ENCODE measurements around the gene GAA. TPM values are rescaled to one million over a fixed set of nuclear protein-coding genes. Genes with fewer than 3 reads are reported as not detected.

Gene GAA
- total RNA-seq, 2 donors from 2014 or later: 15.0 to 33.0 TPM

DNA sequence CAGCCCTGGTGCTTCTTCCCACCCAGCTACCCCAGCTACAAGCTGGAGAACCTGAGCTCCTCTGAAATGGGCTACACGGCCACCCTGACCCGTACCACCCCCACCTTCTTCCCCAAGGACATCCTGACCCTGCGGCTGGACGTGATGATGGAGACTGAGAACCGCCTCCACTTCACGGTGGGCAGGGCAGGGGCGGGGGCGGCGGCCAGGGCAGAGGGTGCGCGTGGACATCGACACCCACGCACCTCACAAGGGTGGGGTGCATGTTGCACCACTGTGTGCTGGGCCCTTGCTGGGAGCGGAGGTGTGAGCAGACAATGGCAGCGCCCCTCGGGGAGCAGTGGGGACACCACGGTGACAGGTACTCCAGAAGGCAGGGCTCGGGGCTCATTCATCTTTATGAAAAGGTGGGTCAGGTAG lies 3.6 kb downstream of the GAA start:
- H3K36me3 Mint-ChIP-seq (ENCODE audit: low read depth): no peaks in the 10 kb centered on the region

DNA sequence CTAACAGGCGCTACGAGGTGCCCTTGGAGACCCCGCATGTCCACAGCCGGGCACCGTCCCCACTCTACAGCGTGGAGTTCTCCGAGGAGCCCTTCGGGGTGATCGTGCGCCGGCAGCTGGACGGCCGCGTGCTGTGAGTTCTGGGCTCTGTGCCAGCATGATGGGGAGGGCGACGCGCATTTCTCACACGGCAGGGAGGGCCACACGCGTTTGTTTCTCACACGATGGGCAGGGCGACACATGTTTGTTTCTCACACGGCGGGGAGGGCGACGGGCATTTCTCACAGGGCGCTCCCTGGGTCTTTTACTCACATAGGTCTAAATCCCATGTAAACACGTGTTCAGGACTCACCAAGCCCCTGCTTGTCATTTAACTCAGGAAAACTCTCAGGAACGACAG lies 4.4 kb downstream of the GAA start:
- no peak for ATAC-seq (replicated peaks)
- no peaks in the 10 kb centered on the region for H3K27me3 Mint-ChIP-seq
- H3K36me3 Mint-ChIP-seq (ENCODE audit: low read depth): no peaks in the 10 kb centered on the region
- H3K4me1 Mint-ChIP-seq: peaks cover 11% of the 10 kb centered on the region
- no peaks in the 10 kb centered on the region for H3K9me3 Mint-ChIP-seq
- H3K4me3 Mint-ChIP-seq: no peak overlapping the region
- H3K27ac Mint-ChIP-seq: no peak overlapping the region

More for the DNA sequence above, 3.6 kb downstream of the GAA start:
- ATAC-seq (replicated peaks): no peak
- Mint-ChIP-seq H3K27me3 (no peaks in the 10 kb centered on the region), H3K4me1 (peaks cover 19% of the 10 kb centered on the region), H3K4me3 (no peak overlapping the region), H3K27ac (no peak overlapping the region), H3K9me3 (no peaks in the 10 kb centered on the region)

DNA sequence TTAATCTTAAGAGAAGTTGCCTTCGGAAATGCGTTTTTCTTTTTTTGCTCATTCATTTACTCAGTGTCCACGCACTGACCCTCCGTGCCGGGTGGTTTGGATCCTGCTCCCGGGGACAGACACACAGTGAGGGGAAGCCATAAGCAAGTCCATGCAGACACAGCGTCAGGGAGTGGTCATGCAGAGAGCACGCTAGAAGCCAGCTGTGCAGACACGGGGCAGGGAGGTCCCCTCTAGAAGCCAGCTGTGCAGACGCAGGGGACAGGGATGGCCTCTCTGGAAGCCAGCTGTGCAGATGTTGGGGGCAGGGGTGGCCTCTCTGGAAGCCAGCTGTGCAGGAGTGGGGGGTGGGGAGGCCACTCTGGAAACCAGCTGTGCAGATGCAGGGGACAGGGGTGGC lies 4.8 kb downstream of the GAA start:
- Mint-ChIP-seq H3K27ac (no peak overlapping the region), H3K36me3 (ENCODE audit: low read depth) (no peaks in the 10 kb centered on the region), H3K9me3 (no peaks in the 10 kb centered on the region), H3K4me1 (peaks cover 9% of the 10 kb centered on the region), H3K27me3 (no peaks in the 10 kb centered on the region), H3K4me3 (no peak overlapping the region)
- ATAC-seq (replicated peaks): no peak

DNA sequence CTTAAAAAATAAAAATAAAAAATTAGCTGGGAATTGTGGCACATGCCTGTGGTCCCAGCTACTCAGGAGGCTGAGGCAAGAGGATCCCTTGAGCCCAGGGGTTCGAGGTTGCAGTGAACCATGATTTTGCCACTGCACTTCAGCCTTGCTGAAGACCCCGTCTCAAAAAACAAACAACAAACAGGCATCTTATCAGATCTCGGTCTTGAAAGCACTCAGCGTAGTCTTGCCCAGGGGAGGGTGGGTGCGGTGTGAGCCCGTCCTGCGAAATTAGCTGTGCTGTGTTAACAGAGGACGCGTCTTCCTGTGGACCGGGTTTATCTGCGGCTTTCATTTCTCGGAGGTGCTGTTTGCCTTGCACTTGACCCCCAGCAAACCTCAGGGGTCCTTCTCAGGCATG lies 5.4 kb downstream of the GAA start:
- Mint-ChIP-seq H3K4me3 (no peak overlapping the region), H3K36me3 (ENCODE audit: low read depth) (no peaks in the 10 kb centered on the region), H3K4me1 (peaks cover 9% of the 10 kb centered on the region), H3K9me3 (no peaks in the 10 kb centered on the region), H3K27me3 (no peaks in the 10 kb centered on the region), H3K27ac (no peak overlapping the region)
- no peak for ATAC-seq (replicated peaks)

DNA sequence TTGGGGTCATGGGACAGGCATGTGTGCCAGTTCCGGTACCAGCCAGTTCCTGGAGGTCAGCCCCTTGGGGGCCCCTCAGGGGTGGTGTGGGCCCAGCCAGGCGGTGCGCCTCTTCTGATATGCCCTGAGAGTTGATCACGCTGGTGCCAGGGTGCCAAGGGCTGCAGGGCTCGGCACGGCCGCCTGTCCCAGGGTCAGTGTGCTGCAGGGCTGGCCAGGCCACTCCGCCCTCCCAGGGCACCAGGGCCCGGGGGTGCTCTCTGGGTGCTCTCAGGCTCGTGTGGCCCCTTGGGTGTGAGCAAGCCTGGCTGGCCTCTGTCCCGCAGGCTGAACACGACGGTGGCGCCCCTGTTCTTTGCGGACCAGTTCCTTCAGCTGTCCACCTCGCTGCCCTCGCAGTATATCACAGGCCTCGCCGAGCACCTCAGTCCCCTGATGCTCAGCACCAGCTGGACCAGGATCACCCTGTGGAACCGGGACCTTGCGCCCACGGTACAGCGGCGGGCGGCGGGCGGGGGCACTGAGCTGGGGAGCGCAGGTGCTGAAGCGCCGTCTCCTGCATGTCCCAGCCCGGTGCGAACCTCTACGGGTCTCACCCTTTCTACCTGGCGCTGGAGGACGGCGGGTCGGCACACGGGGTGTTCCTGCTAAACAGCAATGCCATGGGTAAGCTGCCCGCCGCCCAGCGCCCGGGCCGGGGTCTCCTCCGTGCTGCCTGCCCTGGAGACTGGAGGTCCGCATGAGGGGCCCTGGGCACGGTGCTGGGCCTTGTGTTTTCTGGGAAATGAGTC lies 6.0 kb downstream of the GAA start:
- Mint-ChIP-seq H3K27me3 (no peaks in the 10 kb centered on the region), H3K9me3 (no peaks in the 10 kb centered on the region), H3K36me3 (ENCODE audit: low read depth) (no peaks in the 10 kb centered on the region), H3K27ac (no peak overlapping the region), H3K4me3 (no peak overlapping the region), H3K4me1 (peaks cover 7% of the 10 kb centered on the region)
- no peak for ATAC-seq (replicated peaks)

DNA sequence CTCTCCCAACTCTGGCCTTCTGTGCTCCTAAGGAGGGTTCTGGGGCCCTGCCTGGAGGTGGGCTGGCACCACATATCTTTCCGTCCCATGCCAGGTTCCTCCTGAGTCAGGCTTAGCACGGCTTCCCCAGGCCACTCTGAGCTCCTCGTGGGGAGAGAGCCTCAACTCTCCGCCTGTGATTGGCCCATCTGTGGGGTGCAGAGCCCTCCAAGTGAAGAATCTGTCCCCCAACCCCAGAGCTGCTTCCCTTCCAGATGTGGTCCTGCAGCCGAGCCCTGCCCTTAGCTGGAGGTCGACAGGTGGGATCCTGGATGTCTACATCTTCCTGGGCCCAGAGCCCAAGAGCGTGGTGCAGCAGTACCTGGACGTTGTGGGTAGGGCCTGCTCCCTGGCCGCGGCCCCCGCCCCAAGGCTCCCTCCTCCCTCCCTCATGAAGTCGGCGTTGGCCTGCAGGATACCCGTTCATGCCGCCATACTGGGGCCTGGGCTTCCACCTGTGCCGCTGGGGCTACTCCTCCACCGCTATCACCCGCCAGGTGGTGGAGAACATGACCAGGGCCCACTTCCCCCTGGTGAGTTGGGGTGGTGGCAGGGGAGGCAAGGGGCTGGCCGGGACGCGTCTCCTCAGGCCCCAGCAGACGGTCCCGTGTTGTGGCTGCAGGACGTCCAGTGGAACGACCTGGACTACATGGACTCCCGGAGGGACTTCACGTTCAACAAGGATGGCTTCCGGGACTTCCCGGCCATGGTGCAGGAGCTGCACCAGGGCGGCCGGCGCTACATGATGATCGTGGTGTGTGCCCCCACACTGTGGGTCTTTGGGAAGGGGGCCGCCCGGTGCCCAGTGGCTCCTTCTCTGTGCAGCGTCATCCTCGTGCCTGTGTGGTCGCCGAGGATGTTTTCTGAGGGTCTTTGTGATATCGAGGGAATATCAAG lies 6.9 kb downstream of the GAA start:
- H3K27me3 Mint-ChIP-seq: no peaks in the 10 kb centered on the region
- H3K4me1 Mint-ChIP-seq: peaks cover 3% of the 10 kb centered on the region
- H3K4me3 Mint-ChIP-seq: no peak overlapping the region
- H3K9me3 Mint-ChIP-seq: no peaks in the 10 kb centered on the region
- no peaks in the 10 kb centered on the region for H3K36me3 Mint-ChIP-seq (ENCODE audit: low read depth)
- no peak overlapping the region for H3K27ac Mint-ChIP-seq
- no peak for ATAC-seq (replicated peaks)

DNA sequence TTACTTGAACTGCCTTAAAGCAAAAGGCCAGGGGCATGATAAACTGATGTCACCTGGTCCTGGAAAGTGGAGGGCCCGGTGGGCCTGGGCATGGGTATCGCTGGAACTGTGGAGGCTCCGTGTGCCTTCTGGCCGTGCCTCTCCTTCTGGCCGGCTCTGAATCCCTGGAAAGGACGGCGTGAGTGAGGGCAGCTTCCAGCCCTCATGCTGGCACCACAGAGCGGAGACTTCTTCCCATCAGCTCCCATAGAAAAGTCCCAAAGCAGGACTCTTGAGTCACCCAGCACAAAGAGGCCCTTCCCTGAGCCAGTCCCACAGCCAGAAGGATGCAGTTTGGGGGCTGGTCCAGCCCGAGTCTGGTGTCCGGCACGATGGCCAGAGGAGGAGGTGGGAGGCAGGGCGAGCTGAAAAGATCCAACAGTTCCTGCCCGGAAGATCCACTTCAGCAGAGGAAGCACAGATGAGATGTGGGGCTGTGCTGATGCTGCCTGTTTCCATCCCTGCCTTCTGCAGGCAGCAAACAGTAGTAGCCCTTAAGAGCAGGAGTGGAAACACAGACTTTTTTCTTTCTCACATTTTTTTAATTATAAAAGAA lies 7.8 kb downstream of the GAA start:
- no peak overlapping the region for H3K27ac Mint-ChIP-seq
- ATAC-seq (replicated peaks): no peak
- H3K4me1 Mint-ChIP-seq: no peaks in the 10 kb centered on the region
- no peaks in the 10 kb centered on the region for H3K36me3 Mint-ChIP-seq (ENCODE audit: low read depth)
- H3K27me3 Mint-ChIP-seq: no peaks in the 10 kb centered on the region
- no peaks in the 10 kb centered on the region for H3K9me3 Mint-ChIP-seq
- no peak overlapping the region for H3K4me3 Mint-ChIP-seq

DNA sequence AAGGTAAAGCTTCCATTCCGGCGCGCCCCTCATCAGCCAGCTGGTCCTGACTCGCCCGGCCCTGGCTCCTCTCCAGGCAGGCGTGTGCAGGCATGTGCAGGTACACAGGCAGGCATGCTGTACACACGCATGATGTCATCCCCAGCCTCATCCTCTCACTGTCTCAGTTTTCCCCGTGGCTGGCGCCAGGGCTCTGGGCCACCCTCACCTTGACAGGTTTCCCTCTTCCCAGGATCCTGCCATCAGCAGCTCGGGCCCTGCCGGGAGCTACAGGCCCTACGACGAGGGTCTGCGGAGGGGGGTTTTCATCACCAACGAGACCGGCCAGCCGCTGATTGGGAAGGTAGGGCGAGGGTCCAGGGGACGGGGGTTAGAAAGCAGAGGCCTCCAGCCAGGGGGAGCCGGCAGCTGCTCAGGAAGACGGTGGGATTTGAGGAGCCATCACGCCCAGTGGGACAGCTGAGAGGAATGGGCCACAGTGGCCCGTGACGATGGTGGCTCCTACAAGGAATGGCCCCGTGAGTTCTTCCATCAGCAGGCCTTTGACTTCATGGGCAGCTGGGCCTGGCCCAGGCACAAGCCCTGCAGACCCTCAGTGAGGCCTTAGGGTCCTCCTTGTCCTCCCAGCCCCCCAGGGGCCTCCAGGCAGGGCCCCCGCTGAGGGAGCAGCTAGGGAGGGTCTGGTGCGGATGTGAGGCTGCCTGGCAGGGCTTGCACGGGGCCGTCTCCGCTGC lies 8.5 kb downstream of the GAA start:
- no peak overlapping the region for H3K27ac Mint-ChIP-seq

DNA sequence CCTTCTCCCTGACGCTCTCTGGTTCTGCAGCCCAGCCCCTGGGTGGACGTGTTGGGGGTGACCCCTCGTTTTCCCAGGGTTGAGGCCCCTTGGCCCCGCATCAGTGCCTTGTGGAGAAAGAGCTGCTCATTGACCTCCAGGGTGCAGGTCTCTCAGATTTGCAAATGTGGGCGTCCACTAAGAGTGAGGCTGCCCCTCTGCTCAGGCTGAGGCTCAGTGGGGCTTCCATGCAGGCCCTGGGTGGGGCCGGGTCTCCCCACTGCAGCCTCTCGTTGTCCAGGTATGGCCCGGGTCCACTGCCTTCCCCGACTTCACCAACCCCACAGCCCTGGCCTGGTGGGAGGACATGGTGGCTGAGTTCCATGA lies 9.0 kb downstream of the GAA start:
- H3K4me1 Mint-ChIP-seq: peaks cover 8% of the 10 kb centered on the region
- no peak overlapping the region for H3K4me3 Mint-ChIP-seq
- H3K36me3 Mint-ChIP-seq (ENCODE audit: low read depth): no peaks in the 10 kb centered on the region
- peaks cover 6% of the 10 kb centered on the region for H3K9me3 Mint-ChIP-seq
- no peak overlapping the region for H3K27ac Mint-ChIP-seq
- no peak for ATAC-seq (replicated peaks)
- H3K27me3 Mint-ChIP-seq: no peaks in the 10 kb centered on the region

More for the DNA sequence above, 8.5 kb downstream of the GAA start:
- no peak for ATAC-seq (replicated peaks)
- Mint-ChIP-seq H3K4me1 (peaks cover 3% of the 10 kb centered on the region), H3K4me3 (no peak overlapping the region), H3K9me3 (peaks cover 1% of the 10 kb centered on the region), H3K36me3 (ENCODE audit: low read depth) (no peaks in the 10 kb centered on the region), H3K27me3 (no peaks in the 10 kb centered on the region)

DNA sequence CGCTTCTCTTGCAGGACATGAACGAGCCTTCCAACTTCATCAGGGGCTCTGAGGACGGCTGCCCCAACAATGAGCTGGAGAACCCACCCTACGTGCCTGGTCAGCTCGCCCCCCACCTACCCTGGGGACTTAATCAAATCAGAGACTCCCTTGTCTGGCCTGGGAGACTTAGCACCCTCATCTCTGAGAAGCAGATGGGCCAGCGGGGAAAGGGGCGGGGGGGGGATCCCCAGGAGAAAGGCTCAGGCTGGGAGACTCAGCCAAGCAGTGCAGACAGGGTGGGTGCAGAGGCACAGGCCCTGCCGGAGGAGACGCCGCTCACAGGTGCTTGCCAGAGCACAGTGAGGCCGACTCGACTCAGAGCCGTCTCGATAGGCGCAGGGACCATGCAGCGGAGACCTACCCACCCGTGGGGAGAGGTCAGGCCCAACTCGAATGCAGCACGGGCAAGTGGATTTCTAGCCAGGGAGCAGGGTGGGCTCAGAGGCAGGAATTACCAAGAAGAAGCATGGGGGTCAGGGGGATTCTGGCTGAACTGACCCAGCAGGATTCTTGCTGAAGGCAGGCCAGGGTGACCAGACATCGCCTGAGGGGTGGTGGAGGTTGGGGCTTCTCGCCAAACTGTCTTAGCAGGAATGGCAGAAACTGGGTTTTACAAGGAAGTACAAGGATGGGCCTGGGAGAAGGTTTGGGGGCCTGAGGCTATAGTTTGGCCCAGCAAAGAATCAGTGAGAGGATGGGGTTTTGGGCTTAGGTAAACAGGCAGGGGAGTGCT lies 9.7 kb downstream of the GAA start:
- Mint-ChIP-seq H3K9me3 (peaks cover 6% of the 10 kb centered on the region), H3K27ac (no peak overlapping the region)
- no peak for ATAC-seq (replicated peaks)

DNA sequence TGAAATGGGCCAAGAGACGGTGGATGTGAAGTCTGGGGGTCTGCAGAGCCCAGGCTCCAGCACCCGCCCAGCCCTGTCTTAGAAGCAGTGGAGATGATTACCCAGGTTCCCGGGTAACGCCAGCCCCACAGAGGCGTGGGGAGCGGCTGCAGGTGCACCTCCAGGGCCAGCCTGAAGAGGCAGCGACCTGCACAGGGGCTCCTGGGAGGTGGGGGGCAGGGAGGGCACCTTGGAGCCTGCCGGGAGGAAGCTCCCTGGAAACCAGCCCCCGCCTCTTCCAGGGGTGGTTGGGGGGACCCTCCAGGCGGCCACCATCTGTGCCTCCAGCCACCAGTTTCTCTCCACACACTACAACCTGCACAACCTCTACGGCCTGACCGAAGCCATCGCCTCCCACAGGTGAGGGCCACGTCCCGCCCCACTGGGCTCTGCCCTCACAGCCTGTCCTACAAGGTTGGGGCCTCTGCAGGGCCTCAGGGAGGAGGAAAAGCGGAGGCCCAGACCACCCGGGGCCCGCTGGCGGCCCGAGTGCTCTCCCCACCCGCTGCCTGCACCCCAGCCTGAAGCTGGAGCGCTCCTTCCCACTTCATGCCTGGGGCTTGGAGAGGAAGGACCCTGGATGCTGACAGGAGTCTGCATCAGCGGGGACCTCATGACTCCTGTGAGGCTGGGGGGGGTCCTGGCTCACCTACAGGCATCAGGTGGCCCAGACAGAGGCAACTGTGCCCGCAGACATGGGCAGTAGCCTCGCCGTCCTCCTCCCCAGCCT lies 10.5 kb downstream of the GAA start:
- Mint-ChIP-seq H3K9me3 (peaks cover 6% of the 10 kb centered on the region), H3K4me1 (peaks cover 8% of the 10 kb centered on the region), H3K27me3 (no peaks in the 10 kb centered on the region), H3K36me3 (ENCODE audit: low read depth) (no peaks in the 10 kb centered on the region), H3K27ac (no peak overlapping the region), H3K4me3 (no peak overlapping the region)
- ATAC-seq (replicated peaks): no peak

More for the DNA sequence above, 9.7 kb downstream of the GAA start:
- Mint-ChIP-seq H3K4me3 (no peak overlapping the region), H3K36me3 (ENCODE audit: low read depth) (no peaks in the 10 kb centered on the region), H3K27me3 (no peaks in the 10 kb centered on the region), H3K4me1 (peaks cover 8% of the 10 kb centered on the region)

DNA sequence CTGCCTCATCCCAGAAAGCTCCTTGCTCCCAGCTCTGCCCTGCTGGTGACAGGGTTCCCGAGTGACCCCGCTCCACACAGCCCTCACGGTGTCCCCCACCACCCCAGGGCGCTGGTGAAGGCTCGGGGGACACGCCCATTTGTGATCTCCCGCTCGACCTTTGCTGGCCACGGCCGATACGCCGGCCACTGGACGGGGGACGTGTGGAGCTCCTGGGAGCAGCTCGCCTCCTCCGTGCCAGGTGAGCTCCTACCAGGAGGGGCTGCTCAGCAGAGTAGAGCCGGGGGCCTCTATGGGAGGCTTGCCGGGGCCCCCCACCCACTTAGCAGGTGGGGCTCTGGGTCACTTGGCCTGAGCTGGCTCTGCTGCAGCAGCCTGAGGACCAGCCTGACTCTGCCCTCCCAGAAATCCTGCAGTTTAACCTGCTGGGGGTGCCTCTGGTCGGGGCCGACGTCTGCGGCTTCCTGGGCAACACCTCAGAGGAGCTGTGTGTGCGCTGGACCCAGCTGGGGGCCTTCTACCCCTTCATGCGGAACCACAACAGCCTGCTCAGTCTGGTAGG lies 11.2 kb downstream of the GAA start:
- Mint-ChIP-seq H3K9me3 (peaks cover 6% of the 10 kb centered on the region), H3K36me3 (ENCODE audit: low read depth) (no peaks in the 10 kb centered on the region), H3K27ac (no peak overlapping the region), H3K4me1 (peaks cover 8% of the 10 kb centered on the region), H3K27me3 (no peaks in the 10 kb centered on the region), H3K4me3 (no peak overlapping the region)
- no peak for ATAC-seq (replicated peaks)

DNA sequence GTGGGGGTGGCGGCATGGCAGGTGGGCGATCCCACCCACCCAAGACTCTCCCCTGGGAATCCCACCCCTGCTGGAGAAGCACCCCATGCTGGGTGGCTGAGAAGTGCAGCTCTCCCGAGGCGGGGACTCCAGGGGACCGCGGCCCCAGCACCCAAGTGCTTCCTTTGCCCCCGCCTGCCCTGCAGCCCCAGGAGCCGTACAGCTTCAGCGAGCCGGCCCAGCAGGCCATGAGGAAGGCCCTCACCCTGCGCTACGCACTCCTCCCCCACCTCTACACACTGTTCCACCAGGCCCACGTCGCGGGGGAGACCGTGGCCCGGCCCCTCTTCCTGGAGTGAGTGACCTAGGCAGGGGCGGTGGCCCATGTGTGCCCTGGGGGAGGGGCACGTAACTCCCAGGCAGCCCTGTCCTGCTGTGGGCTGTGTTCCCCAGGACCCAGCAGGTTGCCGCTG lies 11.7 kb downstream of the GAA start:
- H3K4me1 Mint-ChIP-seq: peaks cover 8% of the 10 kb centered on the region
- H3K9me3 Mint-ChIP-seq: peaks cover 6% of the 10 kb centered on the region
- no peaks in the 10 kb centered on the region for H3K27me3 Mint-ChIP-seq
- no peak overlapping the region for H3K27ac Mint-ChIP-seq
- H3K36me3 Mint-ChIP-seq (ENCODE audit: low read depth): no peaks in the 10 kb centered on the region
- no peak for ATAC-seq (replicated peaks)
- H3K4me3 Mint-ChIP-seq: no peak overlapping the region
